Measurements from ENCODE around the gene KIAA1328.

- TF ChIP-seq CTCF (optimal IDR thresholded peaks at IDR 0.05 in 1 of 3, IDR thresholded peaks at IDR 0.05 in 1 of 3, conservative IDR thresholded peaks at IDR 0.05 in 1 of 3; ENCODE audit: extremely low read depth in 1 of 3, insufficient read depth in 2 of 3, low read length in 3 of 3) = no peak
- TF ChIP-seq EZH2 (IDR thresholded peaks at IDR 0.05; ENCODE audit: low read length) = no peak
Observed at GRCh38 chr18:36963464-36963863, 134.5 kb downstream of the KIAA1328 start.
